Amniotic epithelial cell (primary cell): ENCODE measurements around the gene ZNF423.

Experiments used
- DNase-seq: peaks from one replicate; pipeline ENCODE4 v3.0.0-alpha.2; 2010; ENCODE audit warnings: low read depth

The ZNF423 gene

GRCh38 chr16:49848530-49848929, 7.4 kb downstream of the ZNF423 start:
- no peak for DNase-seq

- DNase-seq: no peak
Measured at GRCh38 chr16:49846800-49847199, 9.1 kb downstream of the ZNF423 start.

- no peak for DNase-seq
Measured at GRCh38 chr16:49844359-49844758, 11.6 kb downstream of the ZNF423 start.

GRCh38 chr16:49843758-49844157, 12.2 kb downstream of the ZNF423 start:
- DNase-seq: no peak

- no peak for DNase-seq
Measured at GRCh38 chr16:49842972-49843371, 12.9 kb downstream of the ZNF423 start.

- no peak for DNase-seq
Measured at GRCh38 chr16:49839017-49839825, 16.7 kb downstream of the ZNF423 start.

GRCh38 chr16:49838441-49839016, 17.4 kb downstream of the ZNF423 start:
- DNase-seq: no peak

- no peak for DNase-seq
Measured at GRCh38 chr16:49837688-49838410, 18.1 kb downstream of the ZNF423 start.

- DNase-seq: no peak
Measured at GRCh38 chr16:49836668-49837067, 19.2 kb downstream of the ZNF423 start.

GRCh38 chr16:49836218-49836617, 19.7 kb downstream of the ZNF423 start:
- DNase-seq: no peak

GRCh38 chr16:49835161-49835777, 20.6 kb downstream of the ZNF423 start:
- DNase-seq: no peak

GRCh38 chr16:49834531-49835151, 21.3 kb downstream of the ZNF423 start:
- no peak for DNase-seq

- DNase-seq: no peak
Measured at GRCh38 chr16:49833796-49834530, 21.9 kb downstream of the ZNF423 start.

- no peak for DNase-seq
Measured at GRCh38 chr16:49833085-49833484, 22.8 kb downstream of the ZNF423 start.

GRCh38 chr16:49832177-49832576, 23.7 kb downstream of the ZNF423 start:
- DNase-seq: no peak

GRCh38 chr16:49830873-49831272, 25.0 kb downstream of the ZNF423 start:
- DNase-seq: no peak

GRCh38 chr16:49828533-49829267, 27.2 kb downstream of the ZNF423 start:
- DNase-seq: no peak

- DNase-seq: no peak
Measured at GRCh38 chr16:49827805-49828438, 28.0 kb downstream of the ZNF423 start.

- DNase-seq: no peak
Measured at GRCh38 chr16:49826515-49826914, 29.4 kb downstream of the ZNF423 start.

GRCh38 chr16:49825041-49825440, 30.9 kb downstream of the ZNF423 start:
- DNase-seq: no peak
